Jurkat, Clone E6-1 (cell line): ENCODE measurements around the gene TBC1D21.
"Not testable (repeated sequence)": the region's sequence is repeated elsewhere in the genome, so short reads cannot be mapped to it uniquely, and the experiment has no call there.

Experiments
- DNase-seq: peaks from one replicate; pipeline ENCODE4 v3.0.0-alpha.2; 2011; ENCODE audit warnings: low read depth, low spot score
- H3K4me3 ChIP-seq: 2 replicates; pipeline ENCODE4 v1.5.1; 2011; ENCODE audit warnings: mild to moderate bottlenecking, low read length, control low read depth, moderate library complexity

TBC1D21 gene

DNA sequence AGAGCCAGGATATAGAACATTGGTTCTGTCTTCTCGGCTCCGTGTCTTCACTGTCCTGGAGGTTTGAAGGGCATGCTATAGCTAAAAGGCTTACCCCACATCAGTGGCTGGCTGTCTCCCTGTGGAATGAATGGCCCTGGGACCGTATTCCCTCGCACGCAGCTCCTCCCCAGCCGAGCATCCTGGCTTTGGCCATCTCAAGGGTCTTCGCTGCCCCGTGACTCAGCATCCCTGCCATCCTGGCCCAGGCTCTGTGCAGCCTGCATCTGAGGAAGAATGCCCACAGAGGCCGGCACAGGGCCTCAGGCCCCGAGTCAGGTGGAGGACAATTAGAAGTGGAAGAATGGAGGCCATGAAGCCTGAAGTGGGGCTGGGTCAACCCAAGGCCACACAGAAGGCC, 63.9 kb downstream of the TBC1D21 start:
- no peak for DNase-seq
- no peak overlapping the region for H3K4me3 ChIP-seq

DNA sequence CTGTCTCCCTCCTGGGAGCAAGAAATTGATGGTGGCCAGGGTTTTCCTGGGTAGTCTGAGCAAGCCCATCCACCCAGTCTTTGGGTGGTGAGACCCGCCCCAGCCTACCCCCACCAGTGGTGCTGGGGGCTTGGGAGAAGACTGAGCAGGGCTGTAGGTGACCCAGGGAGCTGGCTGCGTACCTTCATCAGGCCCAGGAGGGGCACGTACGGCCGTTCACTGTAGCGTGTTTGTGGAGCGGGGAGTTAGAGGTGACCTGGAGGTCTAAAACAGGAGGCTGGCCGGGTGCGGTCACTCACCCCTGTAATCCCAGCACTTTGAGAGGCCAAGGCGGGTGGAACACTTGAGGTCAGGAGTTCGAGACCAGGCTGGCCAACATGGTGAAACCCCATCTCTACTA, 64.4 kb downstream of the TBC1D21 start:
- no peak overlapping the region for H3K4me3 ChIP-seq
- DNase-seq: no peak

DNA sequence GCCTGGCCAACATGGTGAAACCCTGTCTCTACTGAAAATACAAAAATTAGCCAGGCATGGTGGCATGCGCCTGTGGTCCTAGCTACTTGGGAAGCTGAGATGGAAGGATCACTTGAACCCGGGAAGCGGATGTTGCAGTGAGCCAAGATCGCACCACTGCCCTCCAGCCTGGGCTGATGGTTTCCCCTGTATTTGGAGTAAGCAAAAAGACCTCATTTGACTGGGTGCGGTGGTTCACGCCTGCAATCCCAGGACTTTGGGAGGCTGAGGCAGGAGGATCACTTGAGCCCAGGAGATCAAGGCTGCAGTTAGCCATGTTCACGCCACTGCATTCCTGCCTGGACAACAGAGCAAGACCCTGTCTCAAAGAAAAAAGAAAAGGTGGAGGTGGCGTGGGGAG, 65.2 kb downstream of the TBC1D21 start:
- DNase-seq, H3K4me3 ChIP-seq: not testable (repeated sequence)
